Endothelial cell of umbilical vein (primary cell): ENCODE measurements around the gene SLC35A3. TPM values are rescaled to one million over a fixed set of nuclear protein-coding genes. Genes with fewer than 3 reads are reported as not detected.

Experiments
- BruUV-seq: library from RNA; stranded (reverse); fragments of 400-500 nt; replicated peaks from 2 replicates; lab custom pipeline; 2021; lab: Mats Ljungman, UMichigan
- CTCF ChIA-PET: fragments of 300-600, 350-600 bp; sonication (Branson Sonifier 250); formaldehyde crosslinking; loops from one replicate; lab custom pipeline; 2021; ENCODE audit warnings: antibody characterized with exemption, inconsistent platforms; lab: Charles Lee
- POLR2A ChIA-PET: fragments of 300-600, 350-600 bp; sonication (Branson Sonifier 250); formaldehyde crosslinking; loops from one replicate; lab custom pipeline; 2021; ENCODE audit warnings: antibody characterized with exemption, inconsistent platforms; lab: Charles Lee
- DNase-seq: peaks from one replicate; pipeline ENCODE4 v3.0.0-alpha.2; 2011; ENCODE audit warnings: low read depth, low spot score
- FAIRE-seq: peaks from 2 replicates; lab custom pipeline; 2011; peaks lifted over from hg19 to GRCh38; lab: Jason Lieb, UNC
- H2AFZ ChIP-seq: 2 replicates; pipeline ENCODE4 v1.6.0; 2012; ENCODE audit warnings: low read depth, low read length, control low read depth, inconsistent platforms
- H3K27ac ChIP-seq: 2 replicates; pipeline ENCODE4 v1.5.1; 2011; ENCODE audit warnings: low read depth, mild to moderate bottlenecking, control low read depth, low read length, moderate library complexity; ENCODE audit not compliant: insufficient read depth
- H3K27me3 ChIP-seq, 2 experiments: 2 replicates each; pipeline versions ENCODE4 v1.6.0 to v1.6.1; 2011; ENCODE audit warnings: low read length in 2 of 2, mixed read lengths in 1 of 2; ENCODE audit not compliant: control insufficient read depth in 2 of 2, insufficient read depth in 2 of 2
- H3K36me3 ChIP-seq, 2 experiments: 2 replicates in 1 of 2; 3 replicates in 1 of 2; pipeline ENCODE4 v1.5.1; 2011; ENCODE audit warnings: low read length in 2 of 2, mild to moderate bottlenecking in 1 of 2, moderate library complexity in 1 of 2; ENCODE audit not compliant: control insufficient read depth in 2 of 2, insufficient read depth in 2 of 2; ENCODE audit errors: extremely low read depth in 1 of 2
- H3K4me1 ChIP-seq: 3 replicates; pipeline ENCODE4 v1.5.1; 2011; ENCODE audit warnings: mild to moderate bottlenecking, low read length; ENCODE audit not compliant: control insufficient read depth, insufficient read depth; ENCODE audit errors: extremely low read depth
- H3K4me2 ChIP-seq: 2 replicates; pipeline ENCODE4 v1.6.1; 2011; ENCODE audit warnings: low read length, control low read depth, mixed read lengths; ENCODE audit not compliant: insufficient read depth
- H3K4me3 ChIP-seq, 3 experiments: fragments of 200-600 bp in 1 of 3; sonication (generic), shearing (Covaris generic) in 1 of 3; replicated peaks in 1 of 3; 2 replicates each; pipeline ENCODE4 v1.5.1; 2011 to 2016; ENCODE audit warnings: control low read depth in 3 of 3, low read length in 3 of 3, mild to moderate bottlenecking in 2 of 3, inconsistent platforms in 1 of 3, low read depth in 1 of 3, moderate library complexity in 1 of 3; ENCODE audit not compliant: insufficient read depth in 1 of 3
- H3K79me2 ChIP-seq: 2 replicates; pipeline ENCODE4 v1.6.0; 2012; ENCODE audit warnings: low read length, inconsistent platforms; ENCODE audit not compliant: control insufficient read depth, insufficient read depth
- H3K9ac ChIP-seq: replicated peaks from 2 replicates; pipeline ENCODE3; 2011; ENCODE audit warnings: low read length, control low read depth; ENCODE audit not compliant: insufficient read depth; ENCODE audit errors: extremely low read depth
- H3K9me1 ChIP-seq: replicated peaks from 3 replicates; pipeline ENCODE4 v1.6.0; 2011; ENCODE audit warnings: mild to moderate bottlenecking, low read length; ENCODE audit not compliant: control insufficient read depth, insufficient read depth; ENCODE audit errors: extremely low read depth
- H3K9me3 ChIP-seq: replicated peaks from 2 replicates; pipeline ENCODE4 v1.5.1; 2012; ENCODE audit warnings: low read length, inconsistent platforms; ENCODE audit not compliant: control insufficient read depth, insufficient read depth
- H4K20me1 ChIP-seq: replicated peaks from 2 replicates; pipeline ENCODE3; 2011; ENCODE audit warnings: mild to moderate bottlenecking, low read length; ENCODE audit not compliant: control insufficient read depth, insufficient read depth; ENCODE audit errors: extremely low read depth
- EZH2 ChIP-seq: IDR thresholded peaks from 2 replicates; pipeline ENCODE4 v1.6.1; 2012; ENCODE audit warnings: borderline replicate concordance, low read depth, mild to moderate bottlenecking, moderate library complexity, low read length, inconsistent platforms; ENCODE audit not compliant: severe bottlenecking
- GATA2 ChIP-seq: IDR thresholded peaks from 2 replicates; pipeline ENCODE4 v1.7.0; 2011; ENCODE audit warnings: low read depth, mild to moderate bottlenecking, moderate library complexity, mixed read lengths, low read length; ENCODE audit not compliant: insufficient read length, insufficient read depth
- dilution Hi-C: fragments of 300-500 bp; cut with MboI; formaldehyde crosslinking; loops from one replicate; pipeline ENCODE4 v1.15.0; 2019; ENCODE audit warnings: low sequenced_read_pairs; ENCODE audit not compliant: extremely low pct_ligation_motif_present
- intact Hi-C: fragments of 100-400 bp; cut with micrococcal nuclease; formaldehyde crosslinking; loops from one replicate; pipeline ENCODE4 v1.10.0; 2022
- polyA plus RNA-seq, 4 experiments: library from polyadenylated mRNA; depleted of rRNA in 3 of 4; stranded (reverse) in 3 of 4; unstranded in 1 of 4; fragments of >200 nt; gene quantifications; 2 replicates each; pipeline versions ENCODE4 v1.2.1 to v1.2.3, GENCODE V29; 2011 to 2012; ENCODE audit warnings: missing spikeins in 1 of 4
- total RNA-seq: library from RNA; stranded (reverse); gene quantifications from 2 replicates; pipeline ENCODE4 v1.2.3, GENCODE V29; 2021
- TF ChIP-seq, protein P1 (sequence below), 2 donors: IDR thresholded peaks; 1 replicate in 1 of 2; 2 replicates in 1 of 2; pipeline ENCODE4 v1.5.1; 2011; ENCODE audit warnings: low read length in 2 of 2, mild to moderate bottlenecking in 2 of 2, moderate library complexity in 2 of 2, control low read depth in 1 of 2, inconsistent platforms in 1 of 2, low read depth in 1 of 2; ENCODE audit not compliant: insufficient read depth in 1 of 2; ENCODE audit errors: extremely low read depth in 1 of 2
- TF ChIP-seq, protein P2 (sequence below): IDR thresholded peaks from 2 replicates; pipeline ENCODE4 v1.6.1; 2011; ENCODE audit not compliant: insufficient read depth, insufficient read length

SLC35A3 gene
- total and polyA plus RNA-seq, 2 donors (not counting 3 experiments of a cell fraction or from before 2014, with no cell fraction given) = 3.6 to 19.0 TPM

DNA sequence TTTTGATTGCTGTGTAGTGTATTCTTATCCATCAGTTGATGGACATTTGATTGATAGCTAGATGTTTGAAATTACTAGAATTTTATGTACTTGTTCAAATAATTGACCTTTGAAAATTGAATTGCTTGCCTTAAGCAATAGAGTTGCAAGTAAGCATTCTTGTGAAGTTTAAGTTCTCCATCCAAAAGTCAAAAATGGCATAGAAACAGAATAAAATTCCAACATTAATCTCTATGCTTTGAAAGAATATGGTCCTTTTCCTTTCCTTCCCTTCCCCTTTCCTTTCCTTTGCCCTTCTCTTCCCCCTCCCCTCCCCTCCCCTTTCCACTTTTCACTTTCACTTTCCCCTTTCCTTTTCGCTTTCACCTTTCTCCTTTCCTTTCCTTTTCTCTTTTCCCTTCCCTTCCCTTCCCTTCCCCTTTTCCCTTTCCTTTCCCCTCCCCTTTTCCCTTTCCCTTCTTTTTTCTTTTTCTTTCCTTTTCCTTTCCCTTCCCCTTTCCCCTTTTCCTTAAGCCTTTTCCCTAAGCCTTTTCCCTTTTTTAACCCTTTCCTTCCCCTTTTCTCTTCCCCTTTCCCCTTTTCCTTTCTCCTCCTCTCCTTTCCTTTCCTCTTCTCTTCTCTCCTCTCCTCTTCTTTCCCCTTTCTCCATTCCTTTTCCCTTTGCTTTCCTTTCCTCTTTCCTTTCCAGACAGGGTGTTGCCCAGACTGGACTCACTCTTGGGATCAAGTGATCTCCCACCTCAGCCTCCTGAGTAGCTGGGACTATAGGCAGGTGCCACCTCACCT, 95.6 kb downstream of the SLC35A3 start:
- no peaks in the 10 kb centered on the region for H3K4me1 ChIP-seq
- no peaks in the 10 kb centered on the region for H3K27me3 ChIP-seq
- no peaks in the 10 kb centered on the region for H4K20me1 ChIP-seq
- CTCF ChIA-PET = interaction anchor here (1.2 kb wide), 1 partner anchor 394 kb away, joined by 3 read pairs; no protein-coding TSS in a partner anchor
- TF ChIP-seq, protein P1, sequence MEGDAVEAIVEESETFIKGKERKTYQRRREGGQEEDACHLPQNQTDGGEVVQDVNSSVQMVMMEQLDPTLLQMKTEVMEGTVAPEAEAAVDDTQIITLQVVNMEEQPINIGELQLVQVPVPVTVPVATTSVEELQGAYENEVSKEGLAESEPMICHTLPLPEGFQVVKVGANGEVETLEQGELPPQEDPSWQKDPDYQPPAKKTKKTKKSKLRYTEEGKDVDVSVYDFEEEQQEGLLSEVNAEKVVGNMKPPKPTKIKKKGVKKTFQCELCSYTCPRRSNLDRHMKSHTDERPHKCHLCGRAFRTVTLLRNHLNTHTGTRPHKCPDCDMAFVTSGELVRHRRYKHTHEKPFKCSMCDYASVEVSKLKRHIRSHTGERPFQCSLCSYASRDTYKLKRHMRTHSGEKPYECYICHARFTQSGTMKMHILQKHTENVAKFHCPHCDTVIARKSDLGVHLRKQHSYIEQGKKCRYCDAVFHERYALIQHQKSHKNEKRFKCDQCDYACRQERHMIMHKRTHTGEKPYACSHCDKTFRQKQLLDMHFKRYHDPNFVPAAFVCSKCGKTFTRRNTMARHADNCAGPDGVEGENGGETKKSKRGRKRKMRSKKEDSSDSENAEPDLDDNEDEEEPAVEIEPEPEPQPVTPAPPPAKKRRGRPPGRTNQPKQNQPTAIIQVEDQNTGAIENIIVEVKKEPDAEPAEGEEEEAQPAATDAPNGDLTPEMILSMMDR (IDR thresholded peaks at IDR 0.05; ENCODE audit: extremely low read depth in 1 of 2, insufficient read depth in 1 of 2, low read depth in 1 of 2, low read length in 2 of 2) = no peak
- TF ChIP-seq GATA2 = no peak
- no peak for TF ChIP-seq EZH2
- no peak for DNase-seq
- no peak overlapping the region for H3K9ac ChIP-seq
- POLR2A ChIA-PET = no interaction called here
- dilution Hi-C loops (no loop called here), intact Hi-C loops (no loop called here)
- H3K27ac ChIP-seq = no peak overlapping the region
- H3K9me3 ChIP-seq = no peaks in the 10 kb centered on the region
- peaks cover 10 to 27% of the 10 kb centered on the region in 2 experiments for H3K36me3 ChIP-seq
- no peak overlapping the region for H3K4me3 ChIP-seq
- peaks cover 3% of the 10 kb centered on the region for H3K79me2 ChIP-seq
- H3K9me1 ChIP-seq = no peaks in the 10 kb centered on the region
- no peak overlapping the region for H3K4me2 ChIP-seq
- no peak for FAIRE-seq
- no TSS peak for BruUV-seq
- H2AFZ ChIP-seq = no peak overlapping the region

DNA sequence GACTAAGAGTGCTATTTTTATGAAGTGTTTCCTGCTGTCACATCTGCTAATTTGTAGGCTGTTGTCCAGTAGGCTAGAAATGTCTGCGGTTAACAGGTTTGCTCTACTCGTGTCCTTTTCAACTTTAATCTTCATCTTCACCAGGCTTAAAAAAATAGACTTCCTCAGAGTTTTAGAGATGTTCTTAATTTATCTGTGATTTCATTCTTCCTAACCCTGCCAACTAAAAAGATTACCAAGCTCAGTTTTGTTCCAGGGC, 96.1 kb downstream of the SLC35A3 start:
- H3K27ac ChIP-seq = no peak overlapping the region
- no peaks in the 10 kb centered on the region for H3K79me2 ChIP-seq
- TF ChIP-seq, protein P2, sequence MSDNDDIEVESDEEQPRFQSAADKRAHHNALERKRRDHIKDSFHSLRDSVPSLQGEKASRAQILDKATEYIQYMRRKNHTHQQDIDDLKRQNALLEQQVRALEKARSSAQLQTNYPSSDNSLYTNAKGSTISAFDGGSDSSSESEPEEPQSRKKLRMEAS = no peak
- no peaks in the 10 kb centered on the region for H4K20me1 ChIP-seq
- no peak overlapping the region for H3K9ac ChIP-seq
- no peaks in the 10 kb centered on the region for H3K9me1 ChIP-seq
- peaks cover 9 to 23% of the 10 kb centered on the region in 2 experiments for H3K36me3 ChIP-seq
- no TSS peak for BruUV-seq
- DNase-seq (no peak), FAIRE-seq (no peak)
- no peaks in the 10 kb centered on the region for H3K4me1 ChIP-seq
- ChIA-PET CTCF (interaction anchor here (1.2 kb wide), 1 partner anchor 394 kb away, joined by 3 read pairs; no protein-coding TSS in a partner anchor), POLR2A (no interaction called here)
- H3K4me2 ChIP-seq = no peak overlapping the region
- no peaks in the 10 kb centered on the region for H3K9me3 ChIP-seq
- intact Hi-C loops (no loop called here), dilution Hi-C loops (no loop called here)
- H3K4me3 ChIP-seq = no peak overlapping the region
- no peaks in the 10 kb centered on the region for H3K27me3 ChIP-seq
- H2AFZ ChIP-seq = no peak overlapping the region
